CD4-positive, alpha-beta T cell treated with Interleukin-6 for 4 hours (primary cell): ENCODE measurements around the gene RNASE1.
"Not testable (repeated sequence)": the region's sequence is repeated elsewhere in the genome, so short reads cannot be mapped to it uniquely, and the experiment has no call there.

Experiments used
- DNase-seq: peaks from one replicate; pipeline ENCODE4 v3.0.0-alpha.2; 2020; ENCODE audit warnings: mixed read lengths

Gene RNASE1

GRCh38 chr14:20769421-20769820 is 33.2 kb downstream of the RNASE1 start:
- DNase-seq = no peak

- DNase-seq = no peak
Measured at GRCh38 chr14:20768593-20768892, 34.1 kb downstream of the RNASE1 start.

GRCh38 chr14:20760950-20761349 is 41.7 kb downstream of the RNASE1 start:
- DNase-seq = no peak

- not testable (repeated sequence) for DNase-seq
Measured at GRCh38 chr14:20759465-20759864, 43.2 kb downstream of the RNASE1 start.

GRCh38 chr14:20757965-20758364 is 44.7 kb downstream of the RNASE1 start:
- DNase-seq = peak; percentile 51

GRCh38 chr14:20755037-20755436 is 47.6 kb downstream of the RNASE1 start:
- no peak for DNase-seq

- DNase-seq = no peak
Measured at GRCh38 chr14:20754308-20754707, 48.3 kb downstream of the RNASE1 start.

GRCh38 chr14:20751963-20752562 is 50.6 kb downstream of the RNASE1 start:
- DNase-seq = no peak
